Panc1 (cell line): Measurements from ENCODE around the gene BABAM2. TPM values are rescaled to one million over a fixed set of nuclear protein-coding genes. Genes with fewer than 3 reads are reported as not detected.
"Not testable (repeated sequence)": the region's sequence is repeated elsewhere in the genome, so short reads cannot be mapped to it uniquely, and the experiment has no call there.

Experiments used
- ATAC-seq: fragments of 200-7000 bp; cut with Tn5 transposase; 2 replicates; pipeline ENCODE4 v1.9.1; 2020; ENCODE audit warnings: mild to moderate bottlenecking, moderate library complexity
- BruUV-seq: library from RNA; stranded (reverse); fragments of 400-500 nt; replicated peaks from 2 replicates; lab custom pipeline; 2021; lab: Mats Ljungman, UMichigan
- CTCF ChIA-PET: fragments of 300-600 bp; sonication (Branson Sonifier 250); formaldehyde crosslinking; loops from one replicate; lab custom pipeline; 2022; ENCODE audit warnings: antibody characterized with exemption; lab: Charles Lee
- POLR2A ChIA-PET: fragments of 300-600 bp; sonication (Branson Sonifier 250); formaldehyde crosslinking; loops from one replicate; lab custom pipeline; 2022; ENCODE audit warnings: antibody characterized with exemption; lab: Charles Lee
- DNase-seq: peaks from one replicate; pipeline ENCODE4 v3.0.0-alpha.2; 2010; ENCODE audit warnings: low read depth, low spot score
- H3K27ac ChIP-seq: 2 replicates; pipeline ENCODE4 v1.5.1; 2011; ENCODE audit warnings: mild to moderate bottlenecking, low read length, inconsistent platforms
- H3K27me3 ChIP-seq: fragments of 200-500 bp; sonication (Bioruptor generic); 2 replicates; pipeline ENCODE4 v1.6.0; 2014; ENCODE audit warnings: low read length, inconsistent platforms; ENCODE audit not compliant: control insufficient read depth, insufficient read depth
- H3K36me3 ChIP-seq: fragments of 200-500 bp; sonication (Bioruptor generic); 2 replicates; pipeline ENCODE4 v1.5.1; 2014; ENCODE audit warnings: inconsistent platforms, mild to moderate bottlenecking, low read length, moderate library complexity; ENCODE audit not compliant: control insufficient read depth, insufficient read depth
- H3K4me1 ChIP-seq: 2 replicates; pipeline ENCODE4 v1.5.1; 2011; ENCODE audit warnings: inconsistent platforms, mild to moderate bottlenecking, low read length, moderate library complexity; ENCODE audit not compliant: control insufficient read depth, insufficient read depth
- H3K4me3 ChIP-seq, 2 experiments: 2 replicates each; pipeline ENCODE4 v1.5.1; 2011 to 2012; ENCODE audit warnings: low read depth in 2 of 2, low read length in 2 of 2, mild to moderate bottlenecking in 2 of 2, inconsistent platforms in 1 of 2, moderate library complexity in 1 of 2
- H3K9me3 ChIP-seq: fragments of 200-500 bp; sonication (Bioruptor generic); 2 replicates; pipeline ENCODE4 v1.5.1; 2014; ENCODE audit warnings: low read depth, mild to moderate bottlenecking, inconsistent platforms, low read length, moderate library complexity; ENCODE audit not compliant: control insufficient read depth, insufficient read depth
- CTCF ChIP-seq: fragments of 450-650 bp; IDR thresholded peaks from 2 replicates; pipeline ENCODE4 v1.5.1; 2017; ENCODE audit warnings: mild to moderate bottlenecking
- POLR2AphosphoS5 ChIP-seq: IDR thresholded peaks from 2 replicates; pipeline ENCODE4 v1.6.1; 2012; ENCODE audit warnings: mild to moderate bottlenecking, low read depth, low read length, moderate library complexity
- REST ChIP-seq, 2 experiments: IDR thresholded peaks; 2 replicates each; pipeline ENCODE4 v1.6.1; 2011 to 2012; ENCODE audit warnings: low read depth in 2 of 2, control low read depth in 1 of 2, low read length in 1 of 2, mild to moderate bottlenecking in 1 of 2, moderate library complexity in 1 of 2; ENCODE audit not compliant: insufficient read depth in 1 of 2
- SIN3A ChIP-seq: IDR thresholded peaks from 2 replicates; pipeline ENCODE4 v1.6.1; 2012; ENCODE audit warnings: low read depth, mild to moderate bottlenecking, low read length, moderate library complexity, borderline replicate concordance; ENCODE audit not compliant: insufficient read depth
- TCF7L2 ChIP-seq: IDR thresholded peaks from 2 replicates; pipeline ENCODE4 v1.6.1; 2011; ENCODE audit warnings: mild to moderate bottlenecking, low read depth, low read length, inconsistent platforms
- in situ Hi-C: cut with HindIII; loops from 2 replicates; pipeline ENCODE4 v1.10.0; 2016; ENCODE audit warnings: low sequenced_read_pairs, low pct_unique_long_range_greater_than_20kb
- intact Hi-C: fragments of 100-400 bp; cut with micrococcal nuclease; formaldehyde crosslinking; loops from one replicate; pipeline ENCODE4 v1.10.0; 2022; ENCODE audit not compliant: unreplicated experiment
- total RNA-seq: library from RNA; stranded (reverse); gene quantifications from one replicate; pipeline ENCODE4 v1.2.1, GENCODE V29; 2021; ENCODE audit not compliant: unreplicated experiment

BABAM2 gene
- total RNA-seq, 1 experiment from 2014 or later, result 31.2 TPM

DNA sequence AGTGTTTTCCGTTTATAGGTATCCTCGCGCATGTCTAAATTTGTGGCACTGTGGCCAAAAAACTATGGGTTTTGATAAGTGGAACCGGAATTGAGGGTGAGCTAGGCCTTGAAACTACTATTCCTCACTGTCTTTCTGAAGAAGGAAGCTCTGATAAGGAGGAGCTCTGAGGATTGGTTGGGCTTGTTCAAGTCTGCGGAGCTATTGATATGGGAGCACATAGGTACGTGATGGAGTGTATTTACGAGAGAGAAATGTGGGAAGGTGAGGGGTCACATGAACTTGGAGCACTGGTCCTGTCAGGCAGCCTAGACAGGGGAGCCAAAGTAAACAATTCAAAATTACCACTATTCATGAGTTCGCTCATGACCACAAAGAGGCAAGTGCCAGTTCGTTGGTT is 131.4 kb downstream of the BABAM2 start:
- ATAC-seq, result no peak
- Histone ChIP-seq H3K27ac (no peak overlapping the region), H3K36me3 (no peaks in the 10 kb centered on the region), H3K27me3 (no peaks in the 10 kb centered on the region), H3K9me3 (no peaks in the 10 kb centered on the region), H3K4me1 (no peaks in the 10 kb centered on the region), H3K4me3 (no peak overlapping the region)
- in situ Hi-C loops, result no loop called here
- no peak for DNase-seq
- TF ChIP-seq CTCF (no peak), SIN3A (no peak), POLR2AphosphoS5 (no peak), REST (IDR thresholded peaks at IDR 0.05; ENCODE audit: insufficient read depth in 1 of 2, low read depth in 2 of 2, low read length in 1 of 2) (no peak), TCF7L2 (no peak)
- intact Hi-C loops, result no loop called here
- CTCF ChIA-PET, result no interaction called here
- BruUV-seq, result no TSS peak
- POLR2A ChIA-PET, result interaction anchor here (0.6 kb wide), 1 partner anchor 9 kb away, joined by 10 read pairs; no protein-coding TSS in a partner anchor

DNA sequence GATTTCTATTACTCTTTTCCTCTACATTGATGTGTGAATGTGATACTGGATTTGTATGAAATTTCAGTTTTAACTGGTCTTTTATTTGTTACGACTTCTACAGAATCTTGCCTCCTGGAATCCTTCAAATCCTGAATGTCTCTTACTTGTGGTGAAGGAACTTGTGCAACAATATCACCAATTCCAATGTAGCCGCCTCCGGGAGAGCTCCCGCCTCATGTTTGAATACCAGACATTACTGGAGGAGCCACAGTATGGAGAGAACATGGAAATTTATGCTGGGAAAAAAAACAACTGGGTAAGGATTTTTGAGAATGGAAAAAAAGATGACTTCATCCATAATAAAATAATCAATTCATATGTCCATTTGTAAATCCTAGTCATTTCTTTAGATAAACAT is 134.6 kb downstream of the BABAM2 start:
- DNase-seq, result no peak
- TF ChIP-seq POLR2AphosphoS5 (no peak), SIN3A (no peak)
- Histone ChIP-seq H3K4me3 (no peak overlapping the region), H3K27ac (no peak overlapping the region), H3K4me1 (no peaks in the 10 kb centered on the region), H3K9me3 (no peaks in the 10 kb centered on the region), H3K27me3 (no peaks in the 10 kb centered on the region), H3K36me3 (no peaks in the 10 kb centered on the region)
- ATAC-seq, result no peak
- POLR2A ChIA-PET, result no interaction called here
- no TSS peak for BruUV-seq
- CTCF ChIA-PET, result no interaction called here
- in situ Hi-C loops, result no loop called here
- intact Hi-C loops, result no loop called here

GRCh38 chr2:28026230-28026629 is 135.7 kb downstream of the BABAM2 start:
- CTCF ChIA-PET, intact Hi-C loops, H3K27me3 ChIP-seq, H3K27ac ChIP-seq, H3K9me3 ChIP-seq, H3K4me1 ChIP-seq, BruUV-seq, DNase-seq, POLR2A ChIA-PET, ATAC-seq, H3K36me3 ChIP-seq, in situ Hi-C loops, H3K4me3 ChIP-seq: not testable (repeated sequence)
